K562 (cell line): ENCODE data around the gene IL1RL2. TPM values are rescaled to one million over a fixed set of nuclear protein-coding genes. Genes with fewer than 3 reads are reported as not detected.

Source experiments
- ATAC-seq: fragments of 200-7000 bp; cut with Tn5 transposase; 3 replicates; pipeline ENCODE4 v1.9.1; 2020; ENCODE audit warnings: moderate library complexity
- BruUV-seq: library from RNA; stranded (reverse); fragments of 400-500 nt; replicated peaks from 2 replicates; lab custom pipeline; 2021; lab: Mats Ljungman, UMichigan
- CTCF ChIA-PET: fragments of 300-600 bp; formaldehyde crosslinking; extraction: SDS; loops from one replicate; lab custom pipeline; 2021; ENCODE audit warnings: low intra/inter-chr PET ratio; lab: Yijun Ruan, JAX
- POLR2A ChIA-PET: fragments of 300-600, 350-650 bp; sonication (Branson Sonifier 250); formaldehyde crosslinking; extraction: SDS; loops from one replicate; lab custom pipeline; 2021; ENCODE audit warnings: antibody characterized with exemption, inconsistent platforms; lab: Yijun Ruan, JAX
- DNase-seq, 4 experiments: peaks; one replicate each; pipeline versions ENCODE4 v3.0.0 to v3.0.0-alpha.2; 2011 to 2018; ENCODE audit warnings: low spot score in 3 of 4, mixed read lengths in 3 of 4; ENCODE audit errors: extremely low read depth in 1 of 4
- FAIRE-seq: peaks from 2 replicates; lab custom pipeline; 2011; peaks lifted over from hg19 to GRCh38; lab: Jason Lieb, UNC
- H2AFZ ChIP-seq: 2 replicates; pipeline ENCODE4 v1.6.0; 2011; ENCODE audit warnings: low read depth, low read length, control low read depth, inconsistent platforms
- H3K27ac ChIP-seq: fragments of 200-600 bp; 3 replicates; pipeline ENCODE4 v1.8.0; 2011; ENCODE audit warnings: low read depth, mild to moderate bottlenecking, control low read depth, inconsistent platforms, low read length, moderate library complexity, mixed read lengths; ENCODE audit errors: extremely low read depth
- H3K27me3 ChIP-seq, 2 experiments: fragments of 300-600 bp in 1 of 2; 2 replicates in 1 of 2; 3 replicates in 1 of 2; pipeline versions ENCODE4 v1.6.0 to v1.8.0; 2011; ENCODE audit warnings: inconsistent platforms in 2 of 2, low read length in 2 of 2, mild to moderate bottlenecking in 1 of 2, mixed read lengths in 1 of 2, moderate library complexity in 1 of 2; ENCODE audit not compliant: control insufficient read depth in 2 of 2, insufficient read depth in 2 of 2
- H3K36me3 ChIP-seq: fragments of 300-600 bp; 3 replicates; pipeline ENCODE4 v1.8.0; 2011; ENCODE audit warnings: mild to moderate bottlenecking, low read length, inconsistent platforms; ENCODE audit not compliant: control insufficient read depth, insufficient read depth
- H3K4me1 ChIP-seq, 2 experiments: fragments of 200-600 bp in 1 of 2; replicated peaks in 1 of 2; 2 replicates in 1 of 2; 3 replicates in 1 of 2; pipeline versions ENCODE4 v1.5.1 to v1.8.0; 2011; ENCODE audit warnings: inconsistent platforms in 2 of 2, low read length in 2 of 2, mild to moderate bottlenecking in 1 of 2, mixed read lengths in 1 of 2, moderate library complexity in 1 of 2; ENCODE audit not compliant: control insufficient read depth in 2 of 2, insufficient read depth in 2 of 2
- H3K4me2 ChIP-seq: 2 replicates; pipeline ENCODE4 v1.6.1; 2011; ENCODE audit warnings: low read length, control low read depth, inconsistent platforms, mixed read lengths; ENCODE audit not compliant: insufficient read depth
- H3K4me3 ChIP-seq: fragments of 200-600 bp; sonication (generic), shearing (Covaris generic); 2 replicates; pipeline ENCODE4 v1.5.1; 2016; ENCODE audit warnings: control low read depth, inconsistent platforms
- H3K79me2 ChIP-seq: fragments of 200-600 bp; 3 replicates; pipeline ENCODE4 v1.8.0; 2011; ENCODE audit warnings: low read length, inconsistent platforms; ENCODE audit not compliant: control insufficient read depth, insufficient read depth
- H3K9ac ChIP-seq, 2 experiments: 2 replicates each; pipeline versions ENCODE4 v1.6.0 to v1.6.1; 2011; ENCODE audit warnings: low read depth in 2 of 2, low read length in 2 of 2, control low read depth in 1 of 2, inconsistent platforms in 1 of 2, mild to moderate bottlenecking in 1 of 2, mixed read lengths in 1 of 2; ENCODE audit not compliant: insufficient read depth in 1 of 2
- H3K9me1 ChIP-seq: one replicate; pipeline ENCODE4 v1.6.0; 2011; ENCODE audit warnings: inconsistent platforms, mild to moderate bottlenecking, low read length, moderate library complexity; ENCODE audit not compliant: control insufficient read depth, insufficient read depth
- H3K9me3 ChIP-seq: replicated peaks from 2 replicates; pipeline ENCODE4 v1.5.1; 2011; ENCODE audit warnings: low read depth, low read length, inconsistent platforms; ENCODE audit not compliant: control insufficient read depth, insufficient read depth
- H4K20me1 ChIP-seq: replicated peaks from 2 replicates; pipeline ENCODE4 v1.6.1; 2011; ENCODE audit warnings: low read length, inconsistent platforms, mixed read lengths; ENCODE audit not compliant: control insufficient read depth, insufficient read depth
- BHLHE40 ChIP-seq: IDR thresholded peaks from 2 replicates; pipeline ENCODE4 v1.6.1; 2011; ENCODE audit warnings: low read length, improper control_type of control experiment
- CC2D1A ChIP-seq: fragments of 450-650 bp; IDR thresholded peaks from 2 replicates; pipeline ENCODE4 v1.6.1; 2017; ENCODE audit warnings: mild to moderate bottlenecking
- CREB3L1 ChIP-seq: fragments of 450-650 bp; IDR thresholded peaks from 2 replicates; pipeline ENCODE4 v1.6.1; 2014; ENCODE audit warnings: low read depth, mild to moderate bottlenecking, moderate library complexity, borderline replicate concordance
- CREBBP ChIP-seq: IDR thresholded peaks from one replicate; pipeline ENCODE4 v1.6.1; 2012; ENCODE audit warnings: low read depth, mild to moderate bottlenecking, control low read depth, inconsistent platforms, low read length
- FOS ChIP-seq: IDR thresholded peaks from 3 replicates; pipeline ENCODE4 v1.6.1; 2011; ENCODE audit not compliant: insufficient read length; ENCODE audit errors: extremely low read depth
- HLTF ChIP-seq: fragments of 450-650 bp; IDR thresholded peaks from 2 replicates; pipeline ENCODE4 v1.6.1; 2016
- JUN ChIP-seq, 2 experiments: sonication (generic) in 1 of 2; formaldehyde crosslinking in 1 of 2; IDR thresholded peaks; 2 replicates each; pipeline versions ENCODE4 v1.6.1 to v1.8.0; 2012 to 2022; ENCODE audit warnings: borderline replicate concordance in 2 of 2, mild to moderate bottlenecking in 2 of 2, improper control_type of control experiment in 1 of 2, low read depth in 1 of 2, low read length in 1 of 2, missing genetic modification reagents in 1 of 2
- PBX2 ChIP-seq, 2 experiments: IDR thresholded peaks in 1 of 2; conservative IDR thresholded peaks in 1 of 2; 2 replicates each; pipeline ENCODE4 v1.6.1; 2016; ENCODE audit warnings: low read depth in 2 of 2, mild to moderate bottlenecking in 1 of 2, missing compliant biosample characterization in 1 of 2, missing genetic modification characterization in 1 of 2, moderate library complexity in 1 of 2
- SAFB ChIP-seq: fragments of 200-400 bp; formaldehyde crosslinking; IDR thresholded peaks from 2 replicates; pipeline ENCODE4 v1.6.1; 2017; ENCODE audit warnings: low read depth, low read length, borderline replicate concordance
- SMARCA5 ChIP-seq: fragments of 450-650 bp; IDR thresholded peaks from 2 replicates; pipeline ENCODE4 v1.6.1; 2016
- TARDBP ChIP-seq: fragments of 450-650 bp; IDR thresholded peaks from 2 replicates; pipeline ENCODE4 v1.6.1; 2016
- ZNF184 ChIP-seq: sonication (generic); formaldehyde crosslinking; IDR thresholded peaks from 2 replicates; pipeline ENCODE4 v1.5.0; 2020; ENCODE audit warnings: missing genetic modification reagents
- ZNF224 ChIP-seq: sonication (generic); formaldehyde crosslinking; IDR thresholded peaks from 2 replicates; pipeline ENCODE4 v1.8.0; 2022; ENCODE audit warnings: mild to moderate bottlenecking, missing genetic modification reagents
- ZNF354B ChIP-seq: fragments of 250-450 bp; sonication (Bioruptor Pico); IDR thresholded peaks from 2 replicates; pipeline ENCODE4 v1.4.0; 2020
- ZNF408 ChIP-seq: fragments of 250-450 bp; sonication (Bioruptor Pico); IDR thresholded peaks from 2 replicates; pipeline ENCODE4 v1.4.0; 2020; ENCODE audit warnings: low read depth, mild to moderate bottlenecking, moderate library complexity
- ZNF57 ChIP-seq: fragments of 450-650 bp; formaldehyde crosslinking; IDR thresholded peaks from 2 replicates; pipeline ENCODE4 v1.4.0; 2020; ENCODE audit warnings: mild to moderate bottlenecking, moderate library complexity
- ZNF780A ChIP-seq: fragments of 250-450 bp; sonication (Bioruptor Pico); IDR thresholded peaks from 2 replicates; pipeline ENCODE4 v1.5.0; 2021; ENCODE audit warnings: mild to moderate bottlenecking
- WGBS: fragments of 100-300 bp; shearing (Covaris generic); methylation state at CpG from one replicate; pipeline ENCODE4 v1.1.6; 2016; ENCODE audit warnings: low coverage, mixed read lengths; ENCODE audit not compliant: insufficient coverage; ENCODE audit errors: missing lambda C conversion rate; 5-methylcytosine and 5-hydroxymethylcytosine counted together
- in situ Hi-C: fragments of 300-500 bp; cut with MboI; formaldehyde crosslinking; loops from 4 replicates; pipeline ENCODE4 v1.15.0; 2018; ENCODE audit warnings: inconsistent platforms, mixed read lengths
- intact Hi-C: fragments of 100-400 bp; cut with micrococcal nuclease; formaldehyde crosslinking; loops from 2 replicates; pipeline ENCODE4 v1.14.2; 2022
- polyA plus RNA-seq, 8 experiments: library from polyadenylated mRNA; depleted of rRNA in 4 of 8; stranded (reverse) in 5 of 8; unstranded in 3 of 8; fragments of >200 nt; fragmentation: Nextera tagmentation in 2 of 8; fragmentation: Illumina TruSeq in 1 of 8; extraction: Ambion mirVana in 2 of 8; extraction: Trizol in 1 of 8; gene quantifications; 2 replicates each; pipeline versions ENCODE4 v1.2.1 to v1.2.3, GENCODE V29; 2011 to 2014; ENCODE audit warnings: inconsistent platforms in 1 of 8, missing spikeins in 1 of 8
- total RNA-seq, 7 experiments: library from RNA; depleted of rRNA in 6 of 7; stranded (reverse); fragments of >200 nt in 6 of 7; fragmentation: Illumina TruSeq in 2 of 7; extraction: Trizol in 2 of 7; gene quantifications; 2 replicates each; pipeline versions ENCODE4 v1.2.1 to v1.2.3, GENCODE V29; 2011 to 2021; ENCODE audit warnings: low replicate concordance in 1 of 7

IL1RL2 gene
- total and polyA plus RNA-seq, 9 of the 15 experiments (the other 6 are each of a cell fraction or from before 2014, with no cell fraction given) = not detected

GRCh38 chr2:102282678-102283091, 95.9 kb downstream of the IL1RL2 start (continued):
- no peak for TF ChIP-seq CREB3L1
- TF ChIP-seq, all 486 proteins: peak for 0

- Histone ChIP-seq H3K79me2 (no peaks in the 10 kb centered on the region), H2AFZ (no peak overlapping the region), H3K9me1 (no peaks in the 10 kb centered on the region), H3K27me3 (peaks cover 0 to 2% of the 10 kb centered on the region in 2 experiments; a peak in 1 of 5 replicates), H3K4me1 (no peaks in the 10 kb centered on the region), H3K9ac (no peak overlapping the region), H3K27ac (no peak overlapping the region), H3K4me3 (no peak overlapping the region), H3K9me3 (no peaks in the 10 kb centered on the region), H3K36me3 (no peaks in the 10 kb centered on the region), H4K20me1 (no peaks in the 10 kb centered on the region), H3K4me2 (no peak overlapping the region)
- intact Hi-C loops = no loop called here
- ATAC-seq = no peak
- FAIRE-seq = no peak
- in situ Hi-C loops = no loop called here
- DNase-seq = no peak
- POLR2A ChIA-PET = no interaction called here
- no TSS peak for BruUV-seq
- CTCF ChIA-PET = no interaction called here
- WGBS = 11% methylated on average over 1 of the region's 1 CpG
- TF ChIP-seq ZNF224 (CRISPR knock-in tag) (no peak), HLTF (no peak), BHLHE40 (no peak), JUN (IDR thresholded peaks at IDR 0.05; ENCODE audit: borderline replicate concordance, low read depth, low read length) (no peak), JUN (CRISPR knock-in tag; IDR thresholded peaks at IDR 0.05; ENCODE audit: borderline replicate concordance) (no peak), ZNF57 (CRISPR knock-in tag) (no peak), PBX2 (CRISPR knock-in tag; IDR thresholded peaks at IDR 0.05; ENCODE audit: low read depth) (no peak), PBX2 (tag; conservative IDR thresholded peaks at IDR 0.05; ENCODE audit: low read depth) (no peak), ZNF184 (CRISPR knock-in tag) (no peak), CC2D1A (no peak), ZNF780A (CRISPR knock-in tag) (no peak), ZNF354B (CRISPR knock-in tag) (no peak), FOS (no peak), CREBBP (no peak), SMARCA5 (no peak), ZNF408 (CRISPR knock-in tag) (no peak), SAFB (no peak), TARDBP (no peak)
These were observed 97.2 kb downstream of the IL1RL2 start for GRCh38 chr2:102283996-102284395.
